ENCODE data around the gene TDRD12. TPM values are rescaled to one million over a fixed set of nuclear protein-coding genes. Genes with fewer than 3 reads are reported as not detected.

The TDRD12 gene
- total RNA-seq, 1 experiment from 2014 or later = not detected

DNA sequence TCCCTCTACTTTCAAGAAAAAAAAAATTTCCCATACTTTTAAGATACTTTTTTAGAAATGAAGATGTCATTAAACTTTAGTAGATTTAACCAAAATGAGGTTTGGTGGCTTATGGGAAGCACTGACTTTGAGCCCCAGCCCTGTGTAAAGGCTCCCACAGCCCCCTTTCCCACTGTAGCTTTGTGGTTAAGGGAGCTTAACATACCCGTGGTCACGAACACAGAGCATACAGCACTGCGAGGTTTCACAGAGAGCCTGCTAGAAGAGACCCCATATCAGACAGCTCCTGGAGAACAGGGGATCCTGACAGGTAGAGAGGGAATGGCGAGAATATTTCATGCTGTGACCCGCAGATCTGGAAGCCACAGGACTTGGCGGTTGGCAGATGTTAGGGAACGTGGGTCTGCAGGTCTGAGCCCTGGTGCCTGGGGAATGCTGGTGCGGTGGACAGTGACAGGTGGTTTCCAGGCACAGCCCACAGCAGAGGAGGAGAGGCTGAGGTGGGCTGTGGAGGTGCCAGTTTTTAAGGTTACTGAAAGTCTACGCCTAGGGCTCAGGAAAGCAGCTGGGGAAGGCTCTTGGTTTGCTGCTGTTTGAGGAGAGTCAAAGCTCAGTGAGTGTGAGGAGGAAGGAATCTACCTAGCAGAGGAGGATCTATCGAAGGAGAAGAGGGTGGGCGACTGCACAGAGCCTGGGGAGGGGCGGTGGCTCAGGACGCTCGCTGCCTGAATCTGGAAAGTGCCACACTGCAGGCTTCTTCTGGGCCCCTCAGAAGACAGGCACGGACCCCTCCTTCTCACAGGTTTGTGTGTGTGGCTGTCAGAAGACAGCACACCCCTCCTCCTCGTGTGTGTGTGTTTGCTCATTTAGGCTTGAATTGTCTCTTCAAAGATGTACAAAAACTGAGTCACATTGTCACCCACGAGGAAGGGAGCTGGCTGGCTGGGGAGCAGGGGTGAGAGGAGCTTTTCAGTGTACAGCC, 100.1 kb downstream of the TDRD12 start:
- Histone ChIP-seq H4K20me1 (ENCODE audit: insufficient read depth, low read depth, low read length) (no peaks in the 10 kb centered on the region), H2AFZ (ENCODE audit: low read length) (no peak overlapping the region), H3K9me3 (ENCODE audit: low read length) (no peaks in the 10 kb centered on the region), H3K9ac (ENCODE audit: low read length) (no peak overlapping the region), H3K4me1 (ENCODE audit: low read length) (no peaks in the 10 kb centered on the region), H3K27ac (ENCODE audit: low read length) (no peak overlapping the region), H3K36me3 (ENCODE audit: insufficient read depth, low read length) (no peaks in the 10 kb centered on the region), H3K4me2 (ENCODE audit: low read depth, low read length, poor library complexity, severe bottlenecking) (no peak overlapping the region), H3K79me2 (ENCODE audit: low read length) (no peaks in the 10 kb centered on the region), H3K9me2 (replicated peaks; ENCODE audit: insufficient read depth, low read length) (no peaks in the 10 kb centered on the region), H3K27me3 (ENCODE audit: low read length) (no peaks in the 10 kb centered on the region), H3K4me3 (ENCODE audit: low read length) (no peak overlapping the region)
- DNase-seq = peak; percentile 38

DNA sequence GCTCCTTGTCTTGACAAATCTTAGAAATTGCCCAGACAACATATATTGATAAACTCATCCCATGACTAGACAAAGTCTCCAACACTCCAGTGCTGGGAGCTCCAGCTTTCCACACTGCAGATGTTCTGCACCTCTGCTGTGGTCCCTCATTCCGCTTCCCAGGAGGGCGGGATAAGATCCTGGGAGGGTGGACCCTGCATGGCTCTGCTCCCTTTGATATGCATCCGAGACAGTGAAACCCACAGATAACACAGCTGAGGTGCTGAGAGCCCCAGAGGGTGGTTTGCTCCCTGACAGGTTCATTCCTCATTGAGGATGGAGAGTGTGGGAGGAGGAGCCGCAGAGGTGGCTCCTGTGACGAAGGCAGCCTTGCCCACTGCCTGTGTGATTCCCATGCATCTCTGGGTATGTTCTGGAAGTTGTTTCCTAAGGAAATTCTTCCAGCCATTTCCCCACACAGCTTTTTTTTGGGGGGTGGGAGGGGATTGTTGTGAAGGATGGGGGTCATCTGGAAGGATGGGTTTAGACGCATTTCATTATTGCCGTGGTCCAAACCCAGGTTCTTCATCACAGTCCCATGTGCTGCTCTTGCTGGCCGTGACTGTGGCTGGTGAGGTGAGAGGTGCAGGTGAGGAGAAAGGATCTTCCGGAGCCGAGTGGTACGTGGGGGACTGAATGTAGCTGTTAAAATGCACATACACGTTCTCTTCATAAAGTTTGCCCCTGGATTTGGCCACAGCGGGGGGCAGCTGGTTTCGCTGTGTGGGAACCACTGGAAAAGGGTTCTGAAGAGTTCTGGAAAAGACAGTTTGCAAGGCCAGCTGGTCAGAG, 103.6 kb downstream of the TDRD12 start:
- Histone ChIP-seq H2AFZ (ENCODE audit: low read length) (no peak overlapping the region), H4K20me1 (ENCODE audit: insufficient read depth, low read depth, low read length) (no peaks in the 10 kb centered on the region), H3K4me1 (ENCODE audit: low read length) (no peaks in the 10 kb centered on the region), H3K36me3 (ENCODE audit: insufficient read depth, low read length) (no peaks in the 10 kb centered on the region), H3K9ac (ENCODE audit: low read length) (no peak overlapping the region), H3K27me3 (ENCODE audit: low read length) (no peaks in the 10 kb centered on the region), H3K27ac (ENCODE audit: low read length) (no peak overlapping the region), H3K4me3 (ENCODE audit: low read length) (no peak overlapping the region), H3K9me3 (ENCODE audit: low read length) (no peaks in the 10 kb centered on the region), H3K4me2 (ENCODE audit: low read depth, low read length, poor library complexity, severe bottlenecking) (no peak overlapping the region), H3K9me2 (replicated peaks; ENCODE audit: insufficient read depth, low read length) (no peaks in the 10 kb centered on the region), H3K79me2 (ENCODE audit: low read length) (no peaks in the 10 kb centered on the region)
- DNase-seq = peak; percentile 29

DNA sequence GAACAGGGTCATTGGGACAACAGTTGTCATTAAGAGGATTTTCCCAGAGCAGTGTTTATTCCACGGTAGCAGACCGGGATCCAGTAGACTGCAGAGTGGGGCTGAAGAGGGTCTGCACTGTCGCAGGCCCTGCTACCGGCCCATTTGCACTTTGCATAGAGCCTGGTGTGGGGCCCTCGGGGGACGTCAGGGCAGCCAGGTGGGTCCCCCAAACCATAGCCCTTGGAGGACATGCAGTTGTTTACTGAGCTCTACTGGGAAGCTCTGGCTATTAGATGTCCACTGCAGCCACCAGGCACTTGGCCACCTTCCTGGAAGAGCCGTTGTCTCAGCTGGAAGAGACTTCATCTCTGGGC, 104.2 kb downstream of the TDRD12 start:
- no peak overlapping the region for H3K9ac ChIP-seq (ENCODE audit: low read length)
- H3K9me3 ChIP-seq (ENCODE audit: low read length) = no peaks in the 10 kb centered on the region

DNA sequence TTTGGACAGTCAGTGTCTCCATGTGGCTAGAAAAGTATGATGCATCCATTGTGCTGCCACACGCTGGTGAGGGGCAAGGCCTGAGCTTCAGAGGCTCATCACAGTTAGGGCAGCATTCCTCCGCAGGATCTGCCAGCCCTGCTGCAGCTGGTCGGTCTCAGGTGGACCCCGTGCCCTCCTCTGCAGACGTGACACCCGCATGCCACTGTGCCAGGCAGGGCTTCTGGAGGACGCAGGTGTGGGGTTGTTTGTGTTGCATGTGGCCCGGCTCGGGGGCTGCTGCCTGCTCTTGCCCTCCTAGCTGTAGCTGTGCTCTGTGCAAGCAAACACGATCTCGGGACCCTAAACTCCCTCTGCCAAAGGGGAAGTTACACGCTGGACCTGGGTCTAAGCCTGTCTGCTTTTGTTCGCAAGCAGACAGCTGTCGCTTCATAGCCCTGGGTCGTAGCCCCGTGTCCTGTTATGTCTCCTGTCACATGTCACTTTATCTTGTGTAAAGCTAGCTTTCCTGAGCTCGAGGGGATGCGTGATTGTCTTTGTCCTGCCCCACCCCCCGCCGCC, 104.7 kb downstream of the TDRD12 start:
- Histone ChIP-seq H3K4me3 (ENCODE audit: low read length) (no peak overlapping the region), H3K9me3 (ENCODE audit: low read length) (no peaks in the 10 kb centered on the region), H4K20me1 (ENCODE audit: insufficient read depth, low read depth, low read length) (no peaks in the 10 kb centered on the region), H3K9ac (ENCODE audit: low read length) (no peak overlapping the region), H3K4me2 (ENCODE audit: low read depth, low read length, poor library complexity, severe bottlenecking) (no peak overlapping the region), H3K79me2 (ENCODE audit: low read length) (no peaks in the 10 kb centered on the region), H3K27me3 (ENCODE audit: low read length) (no peaks in the 10 kb centered on the region), H3K27ac (ENCODE audit: low read length) (no peak overlapping the region), H3K36me3 (ENCODE audit: insufficient read depth, low read length) (no peaks in the 10 kb centered on the region), H2AFZ (ENCODE audit: low read length) (no peak overlapping the region), H3K4me1 (ENCODE audit: low read length) (no peaks in the 10 kb centered on the region), H3K9me2 (replicated peaks; ENCODE audit: insufficient read depth, low read length) (no peaks in the 10 kb centered on the region)
- no peak for DNase-seq

More for the DNA sequence above, 104.2 kb downstream of the TDRD12 start:
- no peaks in the 10 kb centered on the region for H3K4me1 ChIP-seq (ENCODE audit: low read length)
- no peak overlapping the region for H3K27ac ChIP-seq (ENCODE audit: low read length)
- H3K79me2 ChIP-seq (ENCODE audit: low read length) = no peaks in the 10 kb centered on the region
- H4K20me1 ChIP-seq (ENCODE audit: insufficient read depth, low read depth, low read length) = no peaks in the 10 kb centered on the region
- no peaks in the 10 kb centered on the region for H3K36me3 ChIP-seq (ENCODE audit: insufficient read depth, low read length)
- DNase-seq = peak; percentile 17
- H2AFZ ChIP-seq (ENCODE audit: low read length) = no peak overlapping the region
- H3K4me3 ChIP-seq (ENCODE audit: low read length) = no peak overlapping the region
- H3K4me2 ChIP-seq (ENCODE audit: low read depth, low read length, poor library complexity, severe bottlenecking) = no peak overlapping the region
- no peaks in the 10 kb centered on the region for H3K9me2 ChIP-seq (replicated peaks; ENCODE audit: insufficient read depth, low read length)
- H3K27me3 ChIP-seq (ENCODE audit: low read length) = no peaks in the 10 kb centered on the region

DNA sequence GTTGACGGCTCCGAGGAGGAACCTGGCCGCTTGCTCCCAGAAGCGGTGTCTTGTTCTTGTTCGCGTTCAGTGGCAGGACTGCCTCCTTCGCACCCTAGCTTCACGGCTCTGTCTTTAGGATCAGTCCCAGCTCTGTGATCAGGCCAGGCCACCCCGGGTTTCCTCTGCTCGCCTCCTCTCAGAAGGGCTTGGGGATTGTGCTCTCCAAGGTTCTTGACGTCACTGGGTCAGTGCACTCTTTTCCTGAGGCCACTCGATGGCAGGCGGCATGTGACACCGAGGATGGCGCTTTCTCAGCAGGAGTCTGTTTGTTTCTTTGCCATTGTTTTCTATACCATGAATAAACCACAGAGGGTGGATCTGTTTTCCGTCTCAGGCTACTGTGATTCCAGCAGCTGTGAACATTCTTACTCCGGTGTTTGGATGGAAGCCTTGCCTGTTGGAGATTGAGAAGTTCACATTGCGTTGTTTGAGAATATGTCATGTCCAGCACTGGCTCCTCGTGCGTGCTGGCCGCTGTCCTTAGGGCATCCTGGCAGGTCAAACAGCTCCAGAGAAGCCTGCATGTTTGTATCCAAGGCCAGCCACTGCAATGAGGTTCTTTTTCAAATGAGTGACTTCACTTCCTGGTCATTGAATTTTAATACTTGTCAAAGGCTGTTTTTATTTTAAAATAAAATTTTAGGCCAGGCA, 105.5 kb downstream of the TDRD12 start:
- H3K27me3 ChIP-seq (ENCODE audit: low read length) = no peaks in the 10 kb centered on the region
- no peak overlapping the region for H2AFZ ChIP-seq (ENCODE audit: low read length)
- H3K79me2 ChIP-seq (ENCODE audit: low read length) = no peaks in the 10 kb centered on the region
- H3K27ac ChIP-seq (ENCODE audit: low read length) = no peak overlapping the region
- no peaks in the 10 kb centered on the region for H3K9me3 ChIP-seq (ENCODE audit: low read length)
- H3K4me2 ChIP-seq (ENCODE audit: low read depth, low read length, poor library complexity, severe bottlenecking) = no peak overlapping the region
- no peaks in the 10 kb centered on the region for H3K9me2 ChIP-seq (replicated peaks; ENCODE audit: insufficient read depth, low read length)
- no peaks in the 10 kb centered on the region for H4K20me1 ChIP-seq (ENCODE audit: insufficient read depth, low read depth, low read length)
- no peaks in the 10 kb centered on the region for H3K36me3 ChIP-seq (ENCODE audit: insufficient read depth, low read length)
- H3K9ac ChIP-seq (ENCODE audit: low read length) = no peak overlapping the region
- H3K4me3 ChIP-seq (ENCODE audit: low read length) = no peak overlapping the region
- DNase-seq = peak; percentile 2
- no peaks in the 10 kb centered on the region for H3K4me1 ChIP-seq (ENCODE audit: low read length)

DNA sequence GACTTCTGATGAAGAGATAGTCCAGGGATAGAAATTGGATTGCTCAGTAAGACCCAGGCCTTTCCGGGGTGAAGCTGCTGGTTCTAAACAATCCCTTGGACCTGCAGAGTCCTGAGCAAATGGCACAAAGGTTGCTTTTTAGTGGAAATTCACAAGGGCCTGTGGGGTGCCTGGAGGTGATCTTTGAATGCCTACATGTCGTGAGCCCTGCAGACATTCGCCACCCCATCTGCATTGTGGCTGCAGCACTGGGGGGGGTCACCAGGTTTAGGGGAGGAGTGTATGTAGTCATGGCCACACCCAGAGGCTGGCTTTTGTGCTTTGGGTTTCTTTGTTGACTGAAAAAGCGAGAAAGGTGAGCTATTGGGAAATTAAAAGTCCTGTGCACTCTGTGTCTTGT, 108.6 kb downstream of the TDRD12 start:
- Histone ChIP-seq H3K9me2 (replicated peaks; ENCODE audit: insufficient read depth, low read length) (no peaks in the 10 kb centered on the region), H2AFZ (ENCODE audit: low read length) (no peak overlapping the region), H3K27ac (ENCODE audit: low read length) (no peak overlapping the region), H3K9me3 (ENCODE audit: low read length) (no peaks in the 10 kb centered on the region), H3K4me1 (ENCODE audit: low read length) (no peaks in the 10 kb centered on the region), H3K4me3 (ENCODE audit: low read length) (no peak overlapping the region), H3K27me3 (ENCODE audit: low read length) (no peaks in the 10 kb centered on the region), H4K20me1 (ENCODE audit: insufficient read depth, low read depth, low read length) (no peaks in the 10 kb centered on the region), H3K9ac (ENCODE audit: low read length) (no peak overlapping the region), H3K4me2 (ENCODE audit: low read depth, low read length, poor library complexity, severe bottlenecking) (no peak overlapping the region), H3K36me3 (ENCODE audit: insufficient read depth, low read length) (no peaks in the 10 kb centered on the region), H3K79me2 (ENCODE audit: low read length) (no peaks in the 10 kb centered on the region)
- DNase-seq = peak; percentile 11

DNA sequence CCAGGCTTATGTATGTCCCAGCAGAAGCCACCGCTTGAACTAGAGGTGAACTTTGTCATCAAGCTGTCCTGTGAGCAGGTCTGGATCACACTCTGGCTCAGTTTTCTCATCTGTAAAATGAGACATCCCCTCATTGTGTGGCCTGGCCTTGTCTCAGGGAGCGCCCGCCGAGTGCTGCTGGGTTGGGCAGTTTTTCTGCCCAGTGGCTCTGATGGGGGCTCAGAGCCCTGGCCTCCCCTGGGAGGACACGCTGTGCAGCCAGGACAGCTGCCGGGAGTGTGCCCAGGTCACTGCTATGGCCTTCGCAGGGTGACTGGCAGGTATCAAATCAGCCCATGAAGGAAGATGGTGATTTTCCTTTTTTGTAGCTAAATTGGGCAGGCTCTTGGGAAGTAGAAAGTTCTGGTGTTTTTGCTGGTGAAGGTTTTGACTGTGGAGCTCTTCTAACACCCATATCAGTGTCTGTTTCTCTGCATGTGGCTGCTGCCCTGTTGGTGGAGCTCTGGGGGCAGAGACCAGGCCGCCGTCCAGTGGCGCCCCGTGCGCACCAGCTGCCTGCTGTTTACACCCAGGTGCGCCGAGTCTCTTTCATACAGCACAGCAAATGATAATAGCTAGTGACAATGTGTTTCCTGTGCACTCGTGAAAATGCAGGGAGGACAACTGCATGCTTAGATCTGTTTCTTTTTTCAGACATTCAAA, 109.2 kb downstream of the TDRD12 start:
- H3K4me3 ChIP-seq (ENCODE audit: low read length) = no peak overlapping the region
- no peaks in the 10 kb centered on the region for H4K20me1 ChIP-seq (ENCODE audit: insufficient read depth, low read depth, low read length)
- H3K27ac ChIP-seq (ENCODE audit: low read length) = no peak overlapping the region

More for the DNA sequence above, 109.2 kb downstream of the TDRD12 start:
- DNase-seq = no peak
- Histone ChIP-seq H3K9me3 (ENCODE audit: low read length) (no peaks in the 10 kb centered on the region), H3K27me3 (ENCODE audit: low read length) (no peaks in the 10 kb centered on the region), H3K4me2 (ENCODE audit: low read depth, low read length, poor library complexity, severe bottlenecking) (no peak overlapping the region), H3K79me2 (ENCODE audit: low read length) (no peaks in the 10 kb centered on the region), H3K9ac (ENCODE audit: low read length) (no peak overlapping the region), H3K9me2 (replicated peaks; ENCODE audit: insufficient read depth, low read length) (no peaks in the 10 kb centered on the region), H3K36me3 (ENCODE audit: insufficient read depth, low read length) (no peaks in the 10 kb centered on the region), H3K4me1 (ENCODE audit: low read length) (no peaks in the 10 kb centered on the region), H2AFZ (ENCODE audit: low read length) (no peak overlapping the region)

Measured in Karpas-422 (cell line).